ENCODE data around the gene NEURL1B. TPM values are rescaled to one million over a fixed set of nuclear protein-coding genes. Genes with fewer than 3 reads are reported as not detected.

The NEURL1B gene
- total RNA-seq, 2 donors from 2014 or later: 17.3 to 17.6 TPM

GRCh38 chr5:172603251-172603806 lies 37.7 kb upstream of the NEURL1B start:
- Histone ChIP-seq H3K4me1 (ENCODE audit: control insufficient read depth in 1 of 2, low read depth in 2 of 2) (peaks cover 0 to 21% of the 10 kb centered on the region in 2 donors), H3K36me3 (no peaks in the 10 kb centered on the region), H3K9me3 (peaks cover 4% of the 10 kb centered on the region), H3K27ac (peak overlapping the region in 1 of 2 donors; percentile 17), H3K4me3 (peak overlapping the region; percentile 30), H3K27me3 (replicated peaks; ENCODE audit: insufficient read depth) (no peaks in the 10 kb centered on the region)
- TF ChIP-seq CTCF (IDR thresholded peaks at IDR 0.05): no peak
- ATAC-seq (ENCODE audit: insufficient number of reproducible peaks, low FRiP score, low read depth) (no peak), DNase-seq (ENCODE audit: low spot score) (no peak)

- no peak for ATAC-seq (ENCODE audit: insufficient number of reproducible peaks, low FRiP score, low read depth)
- Histone ChIP-seq H3K36me3 (no peaks in the 10 kb centered on the region), H3K27me3 (replicated peaks; ENCODE audit: insufficient read depth) (no peaks in the 10 kb centered on the region), H3K27ac (no peak overlapping the region), H3K4me1 (ENCODE audit: control insufficient read depth in 1 of 2, low read depth in 2 of 2) (peaks cover 0 to 19% of the 10 kb centered on the region in 2 donors), H3K9me3 (peaks cover 4% of the 10 kb centered on the region), H3K4me3 (no peak overlapping the region)
- DNase-seq (ENCODE audit: low spot score): no peak
- no peak for TF ChIP-seq CTCF (IDR thresholded peaks at IDR 0.05)
These were observed 35.6 kb upstream of the NEURL1B start for GRCh38 chr5:172605466-172605865.

- Histone ChIP-seq H3K27ac (no peak overlapping the region), H3K27me3 (replicated peaks; ENCODE audit: insufficient read depth) (no peaks in the 10 kb centered on the region), H3K9me3 (peaks cover 4% of the 10 kb centered on the region), H3K4me1 (ENCODE audit: control insufficient read depth in 1 of 2, low read depth in 2 of 2) (peaks cover 0 to 13% of the 10 kb centered on the region in 2 donors), H3K36me3 (no peaks in the 10 kb centered on the region), H3K4me3 (no peak overlapping the region)
- DNase-seq (ENCODE audit: low spot score) (no peak), ATAC-seq (ENCODE audit: insufficient number of reproducible peaks, low FRiP score, low read depth) (no peak)
- TF ChIP-seq CTCF (IDR thresholded peaks at IDR 0.05): no peak
These were observed 34.8 kb upstream of the NEURL1B start for GRCh38 chr5:172606156-172606785.

GRCh38 chr5:172607213-172607793 lies 33.8 kb upstream of the NEURL1B start:
- Histone ChIP-seq H3K9me3 (peaks cover 4% of the 10 kb centered on the region), H3K27me3 (replicated peaks; ENCODE audit: insufficient read depth) (no peaks in the 10 kb centered on the region), H3K27ac (no peak overlapping the region), H3K36me3 (no peaks in the 10 kb centered on the region), H3K4me3 (no peak overlapping the region), H3K4me1 (ENCODE audit: control insufficient read depth in 1 of 2, low read depth in 2 of 2) (peaks cover 0 to 13% of the 10 kb centered on the region in 2 donors)
- no peak for DNase-seq (ENCODE audit: low spot score)
- ATAC-seq (ENCODE audit: insufficient number of reproducible peaks, low FRiP score, low read depth): no peak
- no peak for TF ChIP-seq CTCF (IDR thresholded peaks at IDR 0.05)

- Histone ChIP-seq H3K36me3 (no peaks in the 10 kb centered on the region), H3K4me3 (no peak overlapping the region), H3K27ac (no peak overlapping the region), H3K9me3 (peaks cover 5% of the 10 kb centered on the region), H3K4me1 (ENCODE audit: control insufficient read depth in 1 of 2, low read depth in 2 of 2) (peaks cover 0 to under 1% of the 10 kb centered on the region in 2 donors), H3K27me3 (replicated peaks; ENCODE audit: insufficient read depth) (no peaks in the 10 kb centered on the region)
- DNase-seq (ENCODE audit: low spot score): no peak
- no peak for ATAC-seq (ENCODE audit: insufficient number of reproducible peaks, low FRiP score, low read depth)
- no peak for TF ChIP-seq CTCF (IDR thresholded peaks at IDR 0.05)
These were observed 32.3 kb upstream of the NEURL1B start for GRCh38 chr5:172608773-172609172.
